Kidney (tissue), 14 donors: ENCODE data around the gene CD320. TPM values are rescaled to one million over a fixed set of nuclear protein-coding genes. Genes with fewer than 3 reads are reported as not detected.

Experiments
- DNase-seq, 5 donors: peaks; one replicate each; pipeline ENCODE4 v3.0.0-alpha.2; 2013 to 2020
- FAIRE-seq: peaks from 2 replicates; lab custom pipeline; 2012; peaks lifted over from hg19 to GRCh38; lab: Jason Lieb, UNC
- H3K27ac ChIP-seq, 2 donors: one replicate each; pipeline ENCODE4 v1.7.0; 2013; ENCODE audit warnings: low read depth in 2 of 2, low read length in 2 of 2, inconsistent platforms in 1 of 2
- H3K27me3 ChIP-seq: one replicate; pipeline ENCODE4 v1.7.1; 2013; ENCODE audit warnings: low read length, inconsistent platforms; ENCODE audit not compliant: control insufficient read depth, insufficient read depth
- H3K36me3 ChIP-seq, 3 donors: one replicate each; pipeline versions ENCODE4 v1.7.0 to v1.7.1; 2013; ENCODE audit warnings: low read length in 3 of 3, control low read depth in 1 of 3, inconsistent platforms in 1 of 3; ENCODE audit not compliant: insufficient read depth in 3 of 3, control insufficient read depth in 2 of 3
- H3K4me1 ChIP-seq, 3 donors: one replicate each; pipeline versions ENCODE4 v1.7.0 to v1.7.1; 2013; ENCODE audit warnings: low read length in 3 of 3, inconsistent platforms in 1 of 3, low read depth in 1 of 3; ENCODE audit not compliant: control insufficient read depth in 2 of 3, insufficient read depth in 2 of 3
- H3K4me3 ChIP-seq, 3 donors: one replicate each; pipeline versions ENCODE4 v1.7.0 to v1.8.1; 2013; ENCODE audit warnings: low read length in 3 of 3, control low read depth in 1 of 3, inconsistent platforms in 1 of 3
- H3K9ac ChIP-seq, 3 donors: one replicate each; pipeline versions ENCODE4 v1.7.0 to v1.7.1; 2013; ENCODE audit warnings: low read length in 3 of 3, control low read depth in 1 of 3, inconsistent platforms in 1 of 3
- H3K9me3 ChIP-seq, 3 donors: one replicate each; pipeline versions ENCODE4 v1.7.0 to v1.7.1; 2013; ENCODE audit warnings: low read length in 3 of 3, control low read depth in 1 of 3, inconsistent platforms in 1 of 3; ENCODE audit not compliant: control insufficient read depth in 2 of 3, insufficient read depth in 1 of 3
- CTCF ChIP-seq: IDR thresholded peaks from 3 replicates; pipeline ENCODE4 v1.5.1; 2012; ENCODE audit warnings: mild to moderate bottlenecking, moderate library complexity, borderline replicate concordance; ENCODE audit not compliant: insufficient read depth; ENCODE audit errors: extremely low read depth
- intact Hi-C: fragments of 100-400 bp; cut with DNase I; formaldehyde crosslinking; loops from one replicate; pipeline ENCODE4 v1.11.1; 2022
- polyA plus RNA-seq: library from polyadenylated mRNA; stranded (reverse); fragments of 350-450 nt; fragmentation: Illumina TruSeq; extraction: RNeasy Lipid Tissue Mini Kit (QIAGEN cat#74804); gene quantifications from one replicate; pipeline ENCODE4 v1.2.3, GENCODE V29; 2014; ENCODE audit warnings: low read depth, low replicate concordance; ENCODE audit not compliant: insufficient read depth
- total RNA-seq: library from RNA; stranded (reverse); fragmentation: NEBNext Ultra II Directional; extraction: Animal tissue kit (Norgen Biotek cat#: 25700); gene quantifications from one replicate; pipeline ENCODE4 v1.2.1, GENCODE V29; 2021
- donor health status: control.
- donor health status: control.
- donor health status: control.
- donor health status: control.
- donor health status: control.
- donor health status: DM: yes; HTN: yes; CAD: no.
- donor health status: Normal renal cell carcinoma (clear cell type).

CD320 gene
- total and polyA plus RNA-seq, 2 donors from 2014 or later: 26.1 to 63.1 TPM

- peak in 2 of 5 donors; percentile 78 to 88 for DNase-seq
- peaks cover 7% of the 10 kb centered on the region for H3K27me3 ChIP-seq
Measured at GRCh38 chr19:8340341-8341096, 32.4 kb upstream of the CD320 start.

GRCh38 chr19:8338835-8339234 is 30.7 kb upstream of the CD320 start:
- no peak for TF ChIP-seq CTCF

More at GRCh38 chr19:8340341-8341096, 32.4 kb upstream of the CD320 start:
- intact Hi-C loops: no loop called here
- H3K36me3 ChIP-seq: no peaks in the 10 kb centered on the region
- no peak for TF ChIP-seq CTCF
- H3K4me1 ChIP-seq: peaks cover 0 to 5% (median 0%) of the 10 kb centered on the region in 3 donors
- no peaks in the 10 kb centered on the region for H3K9me3 ChIP-seq
- H3K4me3 ChIP-seq: peak overlapping the region in 1 of 3 donors; percentile 6
- no peak overlapping the region for H3K9ac ChIP-seq
- H3K27ac ChIP-seq: peak overlapping the region; percentile 32 to 60
- FAIRE-seq: no peak

GRCh38 chr19:8337728-8338127 is 29.6 kb upstream of the CD320 start:
- H3K9ac ChIP-seq: no peak overlapping the region
- no peaks in the 10 kb centered on the region for H3K9me3 ChIP-seq
- no peak overlapping the region for H3K4me3 ChIP-seq
- peaks cover 0 to 11% (median 0%) of the 10 kb centered on the region in 3 donors for H3K4me1 ChIP-seq
- H3K36me3 ChIP-seq: no peaks in the 10 kb centered on the region
- H3K27me3 ChIP-seq: peaks cover 15% of the 10 kb centered on the region
- DNase-seq (no peak), FAIRE-seq (no peak)
- H3K27ac ChIP-seq: no peak overlapping the region
- TF ChIP-seq CTCF: no peak
- intact Hi-C loops: no loop called here

More at GRCh38 chr19:8338835-8339234, 30.7 kb upstream of the CD320 start:
- FAIRE-seq: no peak
- Histone ChIP-seq H3K9ac (no peak overlapping the region), H3K27ac (no peak overlapping the region), H3K4me1 (peaks cover 0 to 7% (median 0%) of the 10 kb centered on the region in 3 donors), H3K27me3 (peaks cover 11% of the 10 kb centered on the region), H3K4me3 (no peak overlapping the region), H3K36me3 (no peaks in the 10 kb centered on the region), H3K9me3 (no peaks in the 10 kb centered on the region)
- DNase-seq: no peak
- intact Hi-C loops: no loop called here
